Body of pancreas (tissue), 4 donors: ENCODE results near the gene ZFHX3. TPM values are rescaled to one million over a fixed set of nuclear protein-coding genes. Genes with fewer than 3 reads are reported as not detected.

Experiments
- ATAC-seq: fragments of 150-250 bp; one replicate; pipeline ENCODE4 v1.9.1; 2016
- DNase-seq, 4 donors: peaks; one replicate each; pipeline ENCODE4 v3.0.0-alpha.2; 2019
- H3K27ac ChIP-seq, 4 donors: fragments of 200-600 bp; sonication (generic); 1 replicate in 3 of 4; 2 replicates in 1 of 4; pipeline versions ENCODE4 v1.5.1 to v1.6.1; 2016 to 2019; ENCODE audit warnings: mild to moderate bottlenecking in 1 of 4, mixed read lengths in 1 of 4, moderate library complexity in 1 of 4
- H3K27me3 ChIP-seq, 2 donors: fragments of 200-600 bp; sonication (generic); one replicate each; pipeline ENCODE4 v1.6.0; 2016; ENCODE audit warnings: mild to moderate bottlenecking in 1 of 2
- H3K36me3 ChIP-seq, 2 donors: fragments of 200-600 bp; sonication (generic); replicated peaks in 1 of 2; 2 replicates each; pipeline ENCODE4 v1.5.1; 2016; ENCODE audit warnings: low read depth in 2 of 2; ENCODE audit not compliant: insufficient read depth in 1 of 2
- H3K4me1 ChIP-seq: fragments of 200-600 bp; sonication (generic); one replicate; pipeline ENCODE4 v1.6.0; 2016
- H3K4me3 ChIP-seq, 2 donors: fragments of 200-600 bp; sonication (generic); 1 replicate in 1 of 2; 2 replicates in 1 of 2; pipeline ENCODE4 v1.5.1; 2016 to 2019
- H3K9me3 ChIP-seq, 3 donors: fragments of 200-600 bp; sonication (generic); 1 replicate in 2 of 3; 2 replicates in 1 of 3; pipeline ENCODE4 v1.5.1; 2016
- CTCF ChIP-seq, 7 experiments: fragments of 450-650 bp in 4 of 7; fragments of 200-600 bp in 3 of 7; sonication (generic) in 3 of 7; IDR thresholded peaks; one replicate each; pipeline ENCODE4 v1.5.1; 2016 to 2019; ENCODE audit warnings: antibody characterized with exemption in 7 of 7
- POLR2A ChIP-seq, 3 donors: fragments of 450-650 bp; IDR thresholded peaks; one replicate each; pipeline ENCODE4 v1.6.1; 2016; ENCODE audit warnings: antibody characterized with exemption in 3 of 3, mild to moderate bottlenecking in 2 of 3
- WGBS, 2 donors: methylation state at CpG; one replicate each; pipeline ENCODE4 v1.1.5; 2017; 5-methylcytosine and 5-hydroxymethylcytosine counted together
- intact Hi-C: fragments of 100-400 bp; cut with DNase I; formaldehyde crosslinking; loops from one replicate; pipeline ENCODE4 v1.15.1; 2023
- total RNA-seq, 2 donors: library from RNA; depleted of rRNA; stranded (reverse); fragments of >200 nt; gene quantifications; one replicate each; pipeline ENCODE4 v1.1.0, GENCODE V29; 2016

Gene ZFHX3
- total RNA-seq, 2 donors from 2014 or later = 22.4 to 24.6 TPM

DNA sequence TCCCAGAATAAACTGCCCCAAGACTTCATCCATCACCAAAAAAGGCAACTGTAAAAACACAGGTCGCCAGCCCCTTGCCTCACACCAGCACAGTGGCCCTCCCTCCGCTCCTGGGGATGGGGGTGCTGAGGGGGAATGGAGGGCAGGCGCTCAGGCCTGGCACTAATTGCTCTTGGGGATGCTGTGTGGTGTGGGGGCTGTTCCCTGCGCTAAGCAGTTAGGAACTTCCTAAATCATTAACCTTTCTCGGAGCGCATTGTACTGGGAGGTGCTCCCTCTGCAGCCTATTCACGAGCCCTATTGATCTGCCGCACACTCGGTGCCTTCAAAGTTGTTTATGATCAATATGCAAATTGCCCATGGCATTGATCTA, 199.9 kb downstream of the ZFHX3 start:
- Histone ChIP-seq H3K4me3 (no peak overlapping the region), H3K4me1 (peaks cover 22% of the 10 kb centered on the region), H3K9me3 (no peaks in the 10 kb centered on the region), H3K27ac (peak overlapping the region; percentile 60 to 83 (median 82)), H3K27me3 (no peaks in the 10 kb centered on the region), H3K36me3 (no peaks in the 10 kb centered on the region)
- DNase-seq (peak in 1 of 4 donors; percentile 25), ATAC-seq (peak; percentile 56)
- intact Hi-C loops = no loop called here
- TF ChIP-seq POLR2A (IDR thresholded peaks at IDR 0.05) (no peak), CTCF (IDR thresholded peaks at IDR 0.05) (no peak)
- 66 to 77% methylated on average over 9 of the region's 9 CpGs for WGBS, 2 donors

GRCh38 chr16:72847187-72848027, 200.5 kb downstream of the ZFHX3 start:
- TF ChIP-seq POLR2A (IDR thresholded peaks at IDR 0.05) (no peak), CTCF (IDR thresholded peaks at IDR 0.05) (peak in 2 of 7 experiments; percentile 15 to 23)
- peaks cover 22% of the 10 kb centered on the region for H3K4me1 ChIP-seq
- intact Hi-C loops = no loop called here
- WGBS, 2 donors = 53 to 63% methylated on average over 11 of the region's 11 CpGs
- H3K27me3 ChIP-seq = no peaks in the 10 kb centered on the region
- ATAC-seq (no peak), DNase-seq (peak in 1 of 4 donors; percentile 35)
- no peaks in the 10 kb centered on the region for H3K9me3 ChIP-seq
- peak overlapping the region in 3 of 4 donors; percentile 80 to 83 (median 83) for H3K27ac ChIP-seq
- no peaks in the 10 kb centered on the region for H3K36me3 ChIP-seq
- H3K4me3 ChIP-seq = no peak overlapping the region

DNA sequence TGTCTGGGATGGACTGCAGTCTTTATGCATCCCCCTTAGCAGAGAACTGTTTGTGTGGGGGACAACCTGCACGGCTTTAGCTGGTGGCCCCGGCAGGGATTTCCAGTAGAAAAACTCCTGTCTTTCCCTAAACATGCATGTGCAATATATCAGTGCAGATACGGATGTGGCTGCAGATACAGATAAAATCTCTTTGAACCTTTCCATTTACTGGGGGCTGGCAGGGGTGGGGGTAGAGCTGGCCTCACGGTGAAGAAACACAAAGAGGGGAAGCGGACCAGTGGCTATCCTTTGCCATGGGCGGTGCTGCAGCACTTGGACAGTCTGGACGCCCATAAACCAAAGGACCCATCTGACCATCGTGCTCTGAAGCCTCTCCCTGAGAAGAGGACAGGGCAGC, 201.3 kb downstream of the ZFHX3 start:
- intact Hi-C loops = no loop called here

GRCh38 chr16:72845322-72846020, 202.5 kb downstream of the ZFHX3 start:
- peaks cover 22% of the 10 kb centered on the region for H3K4me1 ChIP-seq
- DNase-seq (no peak), ATAC-seq (no peak)
- H3K9me3 ChIP-seq = no peaks in the 10 kb centered on the region
- WGBS, 2 donors = 96 to 97% methylated on average over 16 of the region's 16 CpGs
- H3K36me3 ChIP-seq = no peaks in the 10 kb centered on the region
- intact Hi-C loops = no loop called here
- no peak overlapping the region for H3K4me3 ChIP-seq
- H3K27me3 ChIP-seq = no peaks in the 10 kb centered on the region
- TF ChIP-seq POLR2A (IDR thresholded peaks at IDR 0.05) = no peak
- H3K27ac ChIP-seq = no peak overlapping the region

More for the DNA sequence above, 201.3 kb downstream of the ZFHX3 start:
- DNase-seq (no peak), ATAC-seq (no peak)
- Histone ChIP-seq H3K27ac (no peak overlapping the region), H3K9me3 (no peaks in the 10 kb centered on the region), H3K4me1 (peaks cover 22% of the 10 kb centered on the region), H3K36me3 (no peaks in the 10 kb centered on the region), H3K4me3 (no peak overlapping the region), H3K27me3 (no peaks in the 10 kb centered on the region)
- WGBS, 2 donors = 87% methylated on average over 8 of the region's 8 CpGs
- no peak for TF ChIP-seq POLR2A (IDR thresholded peaks at IDR 0.05)
- TF ChIP-seq CTCF (IDR thresholded peaks at IDR 0.05) = no peak

GRCh38 chr16:72844225-72844920, 203.6 kb downstream of the ZFHX3 start:
- TF ChIP-seq CTCF (IDR thresholded peaks at IDR 0.05) = no peak
- TF ChIP-seq POLR2A (IDR thresholded peaks at IDR 0.05) = no peak
- no peaks in the 10 kb centered on the region for H3K9me3 ChIP-seq
- WGBS, 2 donors = 71 to 91% methylated on average over 11 of the region's 11 CpGs
- no peak for ATAC-seq
- no peak overlapping the region for H3K4me3 ChIP-seq
- DNase-seq = no peak
- intact Hi-C loops = no loop called here
- H3K27ac ChIP-seq = no peak overlapping the region
- H3K36me3 ChIP-seq = no peaks in the 10 kb centered on the region
- H3K27me3 ChIP-seq = no peaks in the 10 kb centered on the region
- peaks cover 20% of the 10 kb centered on the region for H3K4me1 ChIP-seq
